ENCODE results near the gene WDR53.
"Not testable (repeated sequence)": the region's sequence is repeated elsewhere in the genome, so short reads cannot be mapped to it uniquely, and the experiment has no call there.

WDR53 gene

GRCh38 chr3:196568246-196569002 lies at the start of gene WDR53, which contains the start of gene FBXO45:
TSS of gene WDR53 (minus strand) at chr3:196568554. CDS start at chr3:196561475, 7,079 bp downstream.
TSS of gene FBXO45 (plus strand) at chr3:196568660. CDS start at chr3:196568985, 325 bp downstream.
- peak; percentile 88 for DNase-seq

DNA sequence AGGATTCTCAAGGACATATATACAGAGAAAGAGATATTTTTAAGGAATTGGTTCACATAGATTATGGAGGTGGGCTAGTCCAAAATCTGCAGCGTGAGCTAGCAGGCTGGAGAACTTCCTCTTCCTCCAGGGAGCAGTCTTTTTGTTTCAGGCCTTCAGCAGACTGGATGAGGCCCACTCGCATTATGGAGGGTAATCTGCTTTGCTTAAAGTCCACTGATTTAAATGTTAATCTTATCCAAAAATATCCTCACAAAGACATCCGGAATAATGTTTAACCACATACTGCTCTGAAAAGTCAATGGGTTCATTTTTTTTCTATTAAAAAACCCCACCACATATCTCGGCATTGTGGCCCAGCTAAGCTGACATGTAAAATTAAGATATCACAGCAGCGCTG lies 48.9 kb upstream of the WDR53 start:
- no peak for DNase-seq

DNA sequence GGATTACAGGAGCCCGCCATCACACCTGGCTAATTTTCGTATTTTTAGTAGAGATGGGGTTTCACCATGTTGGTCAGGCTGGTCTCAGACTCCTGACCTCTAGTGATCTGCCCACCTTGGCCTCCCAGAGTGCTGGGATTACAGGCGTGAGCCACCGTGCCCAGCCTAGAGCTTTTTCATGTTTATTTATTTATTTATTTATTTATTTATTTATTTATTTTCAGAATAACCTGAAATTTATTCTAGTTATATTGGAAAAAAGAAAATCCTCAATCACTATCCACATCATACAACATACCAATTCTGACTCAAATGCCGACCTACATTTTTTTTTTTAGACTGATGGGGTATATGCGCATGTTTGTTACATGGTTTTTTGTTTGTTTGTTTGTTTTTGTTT lies 46.9 kb upstream of the WDR53 start:
- DNase-seq: not testable (repeated sequence)

DNA sequence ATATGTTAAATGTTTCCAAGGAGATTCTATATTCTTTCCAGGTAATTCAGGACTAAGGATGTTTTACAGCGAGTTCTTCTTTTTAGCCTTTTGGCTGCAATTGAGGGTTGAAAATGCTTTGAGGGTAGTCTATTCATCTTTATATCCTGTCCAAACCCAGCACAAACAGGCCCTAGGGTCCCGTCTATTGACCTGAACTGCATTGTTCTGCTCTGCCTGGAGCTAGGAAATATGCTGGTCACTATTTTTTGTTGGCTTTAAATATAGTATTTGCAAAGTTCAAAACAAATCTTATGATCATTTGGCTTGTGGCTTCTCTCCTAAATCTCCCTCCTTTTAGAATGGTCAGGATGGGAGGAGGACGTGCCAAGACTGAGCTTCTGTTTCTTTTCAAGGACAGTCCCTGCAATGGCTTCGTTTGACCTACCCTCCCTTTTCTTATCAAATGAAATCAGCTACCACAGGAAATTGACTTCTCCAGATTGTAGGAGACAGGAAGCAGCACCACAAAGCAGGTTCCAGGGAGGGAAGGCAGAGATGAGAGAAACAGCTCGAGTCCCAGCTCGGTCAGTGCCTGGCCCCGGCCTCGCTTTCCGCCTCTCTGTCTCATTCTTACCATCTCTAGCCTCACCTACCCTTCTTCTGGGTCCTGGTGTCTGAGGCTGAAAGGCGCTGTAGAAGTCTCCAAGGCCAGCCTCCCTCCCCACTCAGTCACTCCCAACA lies 43.6 kb upstream of the WDR53 start:
- no peak for DNase-seq

- no peak for DNase-seq
Measured at GRCh38 chr3:196609805-196610515, 41.6 kb upstream of the WDR53 start.

DNA sequence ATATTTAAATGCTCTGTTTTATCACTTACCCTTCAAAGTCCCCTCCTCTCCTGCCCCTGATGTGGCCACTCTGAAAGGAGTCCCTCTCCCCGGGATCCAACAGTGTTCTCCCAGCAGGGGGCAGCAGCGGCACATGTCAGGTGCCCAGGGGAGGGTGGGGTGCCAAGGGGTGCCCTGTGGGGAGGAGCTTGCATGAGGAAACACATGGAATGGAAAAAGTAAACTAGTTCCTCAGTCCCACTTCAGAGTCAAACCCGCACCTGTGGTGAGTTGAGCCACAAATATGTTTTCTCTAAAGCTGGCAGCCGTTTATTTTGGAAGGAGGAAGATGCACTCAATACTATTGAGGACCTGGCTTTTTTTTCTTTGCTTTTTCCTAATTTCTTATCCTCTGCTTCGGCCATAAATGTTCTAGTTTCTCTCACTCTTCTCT lies 41.0 kb upstream of the WDR53 start:
- DNase-seq: peak; percentile 96

DNA sequence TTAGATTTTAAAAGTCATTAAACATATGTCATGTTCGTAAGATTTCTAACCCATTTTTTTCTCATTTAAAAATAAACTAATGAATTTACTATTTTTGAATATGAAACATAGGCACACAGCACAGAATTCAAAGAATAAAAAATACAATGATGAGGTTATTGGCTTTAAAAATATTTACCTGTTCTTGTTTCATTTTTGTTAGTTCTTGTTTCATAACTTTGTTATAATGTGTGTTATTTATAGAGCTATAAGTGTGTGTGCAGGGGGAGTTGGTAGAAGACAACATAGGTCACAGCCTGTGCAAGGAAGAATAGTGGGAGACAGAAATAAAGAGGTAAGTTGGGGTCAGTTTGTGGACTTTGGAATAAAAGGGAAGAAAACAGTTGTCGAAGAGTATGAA lies 40.3 kb upstream of the WDR53 start:
- DNase-seq: no peak

- peak; percentile 28 for DNase-seq
Measured at GRCh38 chr3:196604548-196604947, 36.2 kb upstream of the WDR53 start.

DNA sequence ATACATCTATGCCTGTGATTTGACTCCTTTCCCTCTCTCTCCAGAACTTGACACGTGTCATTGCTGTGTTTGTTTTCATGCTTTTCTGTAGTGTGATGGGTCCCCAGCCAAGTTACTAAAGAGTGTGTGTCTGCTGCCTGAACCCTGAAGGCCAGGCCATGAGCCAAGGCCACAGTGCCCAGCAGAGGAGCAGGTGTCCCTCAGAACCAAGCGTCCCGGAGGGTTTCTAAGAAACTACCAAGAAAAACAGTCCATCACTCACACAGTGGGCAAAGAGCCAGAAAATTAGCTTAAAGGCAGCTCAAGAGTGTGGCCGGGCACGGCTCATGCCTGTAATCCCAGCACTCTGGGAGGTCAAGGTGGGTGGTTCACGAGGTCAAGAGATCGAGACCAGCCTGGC lies 35.3 kb upstream of the WDR53 start:
- no peak for DNase-seq

DNA sequence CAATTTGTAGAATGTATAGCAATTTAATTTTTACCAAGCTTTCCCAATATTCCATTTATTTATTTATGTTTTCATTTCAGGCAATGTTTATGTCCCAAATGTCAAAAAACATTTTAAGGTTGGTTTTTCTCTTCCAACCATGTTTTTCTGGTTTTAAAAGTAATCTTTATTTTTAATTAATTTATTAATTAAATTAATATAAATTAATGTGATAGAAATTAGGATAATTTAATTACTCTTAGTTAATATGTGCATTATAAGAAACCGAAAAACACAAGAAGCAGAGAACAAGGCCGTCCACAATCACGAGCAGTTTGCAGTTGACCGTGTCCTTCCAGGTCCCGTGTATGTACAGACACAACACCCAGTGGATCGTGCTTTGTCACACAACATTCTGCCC lies 34.3 kb upstream of the WDR53 start:
- DNase-seq: no peak

GRCh38 chr3:196600359-196600758 lies 32.0 kb upstream of the WDR53 start:
- DNase-seq: no peak

GRCh38 chr3:196599734-196600128 lies 31.4 kb upstream of the WDR53 start:
- no peak for DNase-seq

GRCh38 chr3:196597971-196598733 lies 29.8 kb upstream of the WDR53 start:
- DNase-seq: not testable (repeated sequence)

- DNase-seq: no peak
Measured at GRCh38 chr3:196596355-196596754, 28.0 kb upstream of the WDR53 start.

DNA sequence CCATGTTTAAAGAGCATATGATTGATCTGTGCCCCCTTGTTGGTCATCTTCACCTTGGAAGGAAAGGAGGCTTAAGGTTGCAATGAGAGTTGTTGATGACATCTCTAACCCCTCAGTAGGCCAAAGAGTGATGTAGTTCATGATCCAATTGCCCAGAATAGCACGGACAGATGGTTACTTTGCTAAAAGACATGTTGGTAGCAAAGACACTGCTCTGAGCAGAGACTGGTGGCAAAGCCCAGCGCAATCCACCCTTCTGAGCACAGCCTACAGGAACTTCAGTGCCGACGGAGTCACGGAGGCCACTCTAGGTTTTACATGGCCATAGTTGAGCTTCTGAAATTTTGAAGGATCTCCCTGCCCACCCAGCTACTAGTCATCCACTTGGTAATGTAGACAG lies 21.9 kb upstream of the WDR53 start:
- no peak for DNase-seq

DNA sequence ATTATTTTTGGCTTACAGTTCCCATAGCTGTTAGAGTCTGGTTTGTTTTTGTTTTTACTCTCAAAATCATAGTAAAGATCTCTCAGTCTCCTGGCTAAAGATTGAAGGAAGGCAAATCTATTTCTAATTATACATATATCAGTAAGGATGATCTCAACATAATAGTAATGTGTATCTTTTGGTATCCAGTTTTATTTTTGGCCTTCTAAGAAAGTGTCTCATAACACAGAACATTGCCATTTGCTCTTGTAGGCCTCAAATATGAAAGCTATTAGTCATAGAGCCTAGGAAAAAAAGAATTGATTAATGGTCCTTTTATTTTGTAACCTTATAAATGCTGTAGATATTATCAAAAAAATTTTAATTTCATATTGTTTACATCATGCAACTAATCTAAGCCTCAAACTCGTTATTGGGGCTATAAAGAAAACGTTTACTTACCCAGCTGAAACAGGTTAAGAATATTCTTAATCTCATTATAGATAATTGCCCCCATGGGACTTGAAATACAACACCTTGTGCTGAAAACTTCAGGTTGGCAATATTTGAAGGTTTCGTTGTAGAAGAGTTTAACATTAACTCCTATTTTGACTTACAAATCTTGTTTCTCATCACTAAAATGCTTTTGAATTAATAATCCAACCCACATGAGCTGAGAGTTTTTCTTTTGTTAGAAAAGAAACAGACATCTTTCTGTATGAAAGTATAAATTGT lies 16.8 kb upstream of the WDR53 start:
- DNase-seq: no peak

DNA sequence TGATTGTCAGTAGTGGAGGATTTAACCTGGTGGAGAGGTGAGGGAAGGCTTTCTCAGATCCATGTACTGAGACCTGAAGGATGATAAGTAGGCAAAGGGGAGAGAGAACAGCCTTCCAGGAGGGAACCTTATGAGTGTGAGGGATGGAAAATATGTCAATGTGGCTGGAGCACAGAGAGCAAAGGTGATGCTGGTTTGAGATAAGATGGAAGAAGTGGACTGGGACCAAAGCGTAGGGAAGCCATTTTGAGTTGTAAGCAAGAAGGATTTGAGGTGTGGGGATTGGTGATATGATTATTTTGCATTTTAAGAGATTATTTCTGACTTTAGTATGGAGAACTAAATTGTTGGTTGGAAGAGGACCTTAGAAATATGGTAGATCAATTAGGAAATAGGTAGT lies 4.0 kb upstream of the WDR53 start:
- no peak for DNase-seq

DNA sequence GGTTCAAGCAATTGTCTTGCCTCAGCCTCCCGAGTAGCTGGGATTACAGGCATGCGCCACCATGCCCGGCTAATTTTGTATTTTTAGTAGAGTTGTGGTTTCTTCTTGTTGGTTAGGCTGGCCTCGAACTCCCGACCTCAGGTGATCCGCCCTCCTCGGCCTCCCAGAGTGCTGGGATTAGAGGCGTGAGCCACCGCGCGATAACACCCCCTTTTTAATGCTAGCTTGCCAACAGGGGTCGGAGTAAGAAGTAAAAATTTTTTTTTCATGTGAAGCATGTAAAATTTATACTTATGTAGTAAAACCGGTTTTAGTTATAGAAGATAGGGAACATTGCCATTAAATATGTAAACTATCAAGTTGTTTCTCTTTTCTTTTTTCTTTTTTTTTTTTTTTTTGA lies 2.0 kb upstream of the WDR53 start:
- DNase-seq: not testable (repeated sequence)

DNA sequence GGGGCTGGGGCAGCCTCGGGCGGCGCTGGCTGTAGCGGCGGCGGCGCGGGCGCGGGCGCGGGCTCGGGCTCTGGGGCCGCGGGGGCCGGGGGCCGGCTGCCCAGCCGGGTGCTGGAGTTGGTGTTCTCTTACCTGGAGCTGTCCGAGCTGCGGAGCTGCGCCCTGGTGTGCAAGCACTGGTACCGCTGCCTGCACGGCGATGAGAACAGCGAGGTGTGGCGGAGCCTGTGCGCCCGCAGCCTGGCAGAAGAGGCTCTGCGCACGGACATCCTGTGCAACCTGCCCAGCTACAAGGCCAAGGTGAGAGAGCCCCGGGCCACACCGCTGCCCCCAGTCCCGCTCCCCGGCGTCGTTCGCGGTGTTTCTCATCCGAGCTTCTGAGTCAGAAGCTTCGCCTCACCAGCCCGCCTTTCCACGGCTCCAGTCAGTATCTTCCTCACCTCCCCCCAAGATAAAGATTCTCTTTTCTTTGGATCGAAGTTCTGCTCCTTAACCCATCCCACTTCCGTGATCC lies 706 bp upstream of the WDR53 start:
- DNase-seq: peak; percentile 21

- peak; percentile 7 for DNase-seq
Measured at GRCh38 chr3:196563721-196564225, 4.6 kb downstream of the WDR53 start.

GRCh38 chr3:196559826-196560225 lies 8.5 kb downstream of the WDR53 start:
- no peak for DNase-seq

GRCh38 chr3:196558476-196558875 lies 9.9 kb downstream of the WDR53 start:
- no peak for DNase-seq

Measured in activated T-cell treated with anti-CD3 and anti-CD28 coated beads for 4 hours (primary cell).